EL (cell line): Measurements from ENCODE around the gene LYRM2.

Source experiments
- DNase-seq: peaks from one replicate; pipeline ENCODE4 v3.0.0-alpha.2; 2016

The LYRM2 gene

GRCh38 chr6:89553431-89553830 is 85.1 kb downstream of the LYRM2 start:
- no peak for DNase-seq

- DNase-seq: no peak
Measured at GRCh38 chr6:89547281-89547680, 91.3 kb downstream of the LYRM2 start.

GRCh38 chr6:89542866-89543265 is 95.7 kb downstream of the LYRM2 start:
- DNase-seq: no peak

- no peak for DNase-seq
Measured at GRCh38 chr6:89542081-89542857, 96.3 kb downstream of the LYRM2 start.

- DNase-seq: no peak
Measured at GRCh38 chr6:89539779-89540178, 98.8 kb downstream of the LYRM2 start.

GRCh38 chr6:89536231-89536630 is 102.3 kb downstream of the LYRM2 start:
- peak; percentile 2 for DNase-seq

- no peak for DNase-seq
Measured at GRCh38 chr6:89530982-89531381, 107.6 kb downstream of the LYRM2 start.

GRCh38 chr6:89528866-89529265 is 109.7 kb downstream of the LYRM2 start:
- no peak for DNase-seq

- DNase-seq: no peak
Measured at GRCh38 chr6:89527634-89528033, 110.9 kb downstream of the LYRM2 start.

- DNase-seq: no peak
Measured at GRCh38 chr6:89526563-89526869, 112.0 kb downstream of the LYRM2 start.

GRCh38 chr6:89525786-89526562 is 112.6 kb downstream of the LYRM2 start:
- no peak for DNase-seq

GRCh38 chr6:89522778-89523177 is 115.8 kb downstream of the LYRM2 start:
- DNase-seq: no peak

GRCh38 chr6:89520736-89521135 is 117.8 kb downstream of the LYRM2 start:
- no peak for DNase-seq

- DNase-seq: no peak
Measured at GRCh38 chr6:89518352-89519055, 120.0 kb downstream of the LYRM2 start.
